ENCODE data around the gene PTPN21. TPM values are rescaled to one million over a fixed set of nuclear protein-coding genes. Genes with fewer than 3 reads are reported as not detected.
"Not testable (repeated sequence)": the region's sequence is repeated elsewhere in the genome, so short reads cannot be mapped to it uniquely, and the experiment has no call there.

The PTPN21 gene
- total and polyA plus RNA-seq, 9 of the 15 experiments (the other 6 are each of a cell fraction or from before 2014, with no cell fraction given), result 0.06 to 1.9 (median 0.94) TPM

GRCh38 chr14:88533064-88533602, 21.7 kb downstream of the PTPN21 start (continued):
- TF ChIP-seq CEBPZ (IDR thresholded peaks at IDR 0.05; ENCODE audit: borderline replicate concordance, low read depth, low read length), result no peak

GRCh38 chr14:88529889-88530288, 24.9 kb downstream of the PTPN21 start:
- intact Hi-C loops (cut with micrococcal nuclease); in situ Hi-C loops (cut with MboI); H3K27ac ChIP-seq (ENCODE audit: extremely low read depth, low read depth, low read length); BruUV-seq (replicated peaks); H3K27me3 ChIP-seq (ENCODE audit: control insufficient read depth in 2 of 2, insufficient read depth in 2 of 2, low read length in 2 of 2); CTCF ChIA-PET (ENCODE audit: low intra/inter-chr PET ratio); H3K4me2 ChIP-seq (ENCODE audit: insufficient read depth, low read length); ATAC-seq; H3K79me2 ChIP-seq (ENCODE audit: control insufficient read depth, insufficient read depth, low read length); H3K36me3 ChIP-seq (ENCODE audit: control insufficient read depth, insufficient read depth, low read length); FAIRE-seq; H3K9me1 ChIP-seq (ENCODE audit: control insufficient read depth, insufficient read depth, low read length); H2AFZ ChIP-seq (ENCODE audit: low read depth, low read length); H3K4me3 ChIP-seq; H3K4me1 ChIP-seq (replicated peaks in 1 of 2; ENCODE audit: control insufficient read depth in 2 of 2, insufficient read depth in 2 of 2, low read length in 2 of 2); DNase-seq (ENCODE audit: extremely low read depth in 1 of 4, low spot score in 3 of 4); H3K9me3 ChIP-seq (replicated peaks; ENCODE audit: control insufficient read depth, insufficient read depth, low read depth, low read length); POLR2A ChIA-PET; H3K9ac ChIP-seq (ENCODE audit: insufficient read depth in 1 of 2, low read depth in 2 of 2, low read length in 2 of 2); H4K20me1 ChIP-seq (replicated peaks; ENCODE audit: control insufficient read depth, insufficient read depth, low read length): not testable (repeated sequence)
- WGBS (ENCODE audit: insufficient coverage, low coverage, missing lambda C conversion rate), result no CpG with 5 or more reads among the region's 1 CpG
